Lower leg skin (tissue), 3 donors: ENCODE data around the gene EP400.

Source experiments
- POLR2A ChIP-seq, 2 donors: fragments of 450-650 bp; IDR thresholded peaks; one replicate each; pipeline ENCODE4 v1.6.1; 2016 to 2017; ENCODE audit warnings: antibody characterized with exemption in 2 of 2, mild to moderate bottlenecking in 1 of 2, moderate library complexity in 1 of 2
- TF ChIP-seq, protein P1 (sequence below), 3 donors: fragments of 450-650 bp; IDR thresholded peaks; one replicate each; pipeline ENCODE4 v1.5.1; 2016; ENCODE audit warnings: antibody characterized with exemption in 3 of 3, mild to moderate bottlenecking in 3 of 3, moderate library complexity in 2 of 3

DNA sequence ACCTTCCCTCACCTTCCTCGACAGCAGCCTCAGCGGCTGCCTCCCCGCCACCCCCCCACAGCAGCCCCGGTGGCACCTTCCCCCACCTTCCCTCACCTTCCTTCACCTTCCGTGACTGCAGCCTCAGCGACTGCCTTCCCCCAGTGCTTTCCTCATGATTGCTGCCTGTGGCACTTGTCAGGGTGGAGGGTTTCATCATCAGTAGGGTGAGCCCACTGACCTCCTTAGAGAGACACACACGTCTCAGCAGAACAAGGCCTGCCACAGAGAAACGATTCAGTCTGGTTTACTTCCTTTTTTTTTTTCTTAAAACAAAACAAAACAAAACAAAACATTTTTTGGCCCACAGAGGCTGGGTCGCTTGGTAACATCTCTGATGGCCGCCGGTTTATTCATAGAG is 75.0 kb downstream of the EP400 start:
- TF ChIP-seq, protein P1, sequence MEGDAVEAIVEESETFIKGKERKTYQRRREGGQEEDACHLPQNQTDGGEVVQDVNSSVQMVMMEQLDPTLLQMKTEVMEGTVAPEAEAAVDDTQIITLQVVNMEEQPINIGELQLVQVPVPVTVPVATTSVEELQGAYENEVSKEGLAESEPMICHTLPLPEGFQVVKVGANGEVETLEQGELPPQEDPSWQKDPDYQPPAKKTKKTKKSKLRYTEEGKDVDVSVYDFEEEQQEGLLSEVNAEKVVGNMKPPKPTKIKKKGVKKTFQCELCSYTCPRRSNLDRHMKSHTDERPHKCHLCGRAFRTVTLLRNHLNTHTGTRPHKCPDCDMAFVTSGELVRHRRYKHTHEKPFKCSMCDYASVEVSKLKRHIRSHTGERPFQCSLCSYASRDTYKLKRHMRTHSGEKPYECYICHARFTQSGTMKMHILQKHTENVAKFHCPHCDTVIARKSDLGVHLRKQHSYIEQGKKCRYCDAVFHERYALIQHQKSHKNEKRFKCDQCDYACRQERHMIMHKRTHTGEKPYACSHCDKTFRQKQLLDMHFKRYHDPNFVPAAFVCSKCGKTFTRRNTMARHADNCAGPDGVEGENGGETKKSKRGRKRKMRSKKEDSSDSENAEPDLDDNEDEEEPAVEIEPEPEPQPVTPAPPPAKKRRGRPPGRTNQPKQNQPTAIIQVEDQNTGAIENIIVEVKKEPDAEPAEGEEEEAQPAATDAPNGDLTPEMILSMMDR (IDR thresholded peaks at IDR 0.05), result no peak
- no peak for TF ChIP-seq POLR2A (IDR thresholded peaks at IDR 0.05)
